KMS-11 (cell line): ENCODE measurements around the gene COG8.

Source experiments
- H2AFZ ChIP-seq: fragments of 200-600 bp; sonication (generic); 2 replicates; pipeline ENCODE4 v1.6.1; 2016; ENCODE audit warnings: antibody characterized with exemption, mixed run types, low read depth
- H3K27ac ChIP-seq: fragments of 200-600 bp; sonication (generic); 2 replicates; pipeline ENCODE4 v1.6.1; 2016; ENCODE audit warnings: mild to moderate bottlenecking, mixed run types
- H3K27me3 ChIP-seq: fragments of 200-600 bp; sonication (generic); 2 replicates; pipeline ENCODE4 v1.6.1; 2017; ENCODE audit warnings: mild to moderate bottlenecking, low read depth, mixed run types, moderate library complexity; ENCODE audit not compliant: insufficient read depth
- H3K36me3 ChIP-seq: fragments of 200-600 bp; sonication (generic); 2 replicates; pipeline ENCODE4 v1.6.1; 2017; ENCODE audit warnings: mild to moderate bottlenecking, mixed run types; ENCODE audit not compliant: insufficient read depth
- H3K4me1 ChIP-seq: fragments of 200-600 bp; sonication (generic); 2 replicates; pipeline ENCODE4 v1.6.1; 2016; ENCODE audit warnings: mild to moderate bottlenecking, low read depth, mixed run types; ENCODE audit not compliant: poor library complexity, severe bottlenecking
- H3K4me2 ChIP-seq: fragments of 200-600 bp; sonication (generic); 2 replicates; pipeline ENCODE4 v1.7.0; 2016; ENCODE audit warnings: mild to moderate bottlenecking, mixed run types
- H3K4me3 ChIP-seq: fragments of 200-600 bp; sonication (generic); IDR thresholded peaks from 2 replicates; pipeline ENCODE4 v1.6.1; 2017; ENCODE audit warnings: low read depth, low read length, mixed read lengths; ENCODE audit not compliant: insufficient read depth
- H3K79me2 ChIP-seq: fragments of 200-600 bp; sonication (generic); 2 replicates; pipeline ENCODE4 v1.6.1; 2016; ENCODE audit warnings: low read depth, mixed run types; ENCODE audit not compliant: insufficient read depth
- H3K9ac ChIP-seq: fragments of 200-600 bp; sonication (generic); 2 replicates; pipeline ENCODE4 v1.6.1; 2016; ENCODE audit warnings: mild to moderate bottlenecking, mixed run types
- H4K20me1 ChIP-seq: fragments of 200-600 bp; sonication (generic); 2 replicates; pipeline ENCODE4 v1.6.1; 2016; ENCODE audit warnings: mild to moderate bottlenecking, mixed run types; ENCODE audit not compliant: insufficient read depth
- CTCF ChIP-seq: fragments of 200-600 bp; sonication (generic); conservative IDR thresholded peaks from 2 replicates; pipeline ENCODE4 v1.6.1; 2017; ENCODE audit warnings: low read depth, mild to moderate bottlenecking, antibody characterized with exemption, low read length, moderate library complexity, mixed read lengths

COG8 gene

GRCh38 chr16:69324585-69325253 lies 14.6 kb downstream of the COG8 start:
- Histone ChIP-seq H4K20me1 (no peaks in the 10 kb centered on the region), H3K4me3 (no peak overlapping the region), H2AFZ (no peak overlapping the region), H3K27me3 (no peaks in the 10 kb centered on the region), H3K27ac (no peak overlapping the region), H3K79me2 (peaks cover 48% of the 10 kb centered on the region), H3K36me3 (no peaks in the 10 kb centered on the region; the same call in 1 of the 2 replicates), H3K4me1 (peaks cover 34% of the 10 kb centered on the region), H3K4me2 (no peak overlapping the region), H3K9ac (no peak overlapping the region)
- TF ChIP-seq CTCF, result no peak

GRCh38 chr16:69324013-69324531 lies 15.3 kb downstream of the COG8 start:
- H3K9ac ChIP-seq, result no peak overlapping the region
- peaks cover 30% of the 10 kb centered on the region for H3K4me1 ChIP-seq
- H4K20me1 ChIP-seq, result no peaks in the 10 kb centered on the region
- no peak for TF ChIP-seq CTCF
- H3K4me2 ChIP-seq, result no peak overlapping the region
- H3K79me2 ChIP-seq, result peaks cover 41% of the 10 kb centered on the region
- H2AFZ ChIP-seq, result no peak overlapping the region
- no peaks in the 10 kb centered on the region; the same call in none of the 2 replicates for H3K36me3 ChIP-seq
- H3K27me3 ChIP-seq, result no peaks in the 10 kb centered on the region
- no peak overlapping the region for H3K4me3 ChIP-seq
- H3K27ac ChIP-seq, result no peak overlapping the region

- H3K36me3 ChIP-seq, result no peaks in the 10 kb centered on the region; the same call in none of the 2 replicates
- no peak for TF ChIP-seq CTCF
Observed at GRCh38 chr16:69323415-69323814, 15.9 kb downstream of the COG8 start.

GRCh38 chr16:69322343-69322742 lies 17.0 kb downstream of the COG8 start:
- Histone ChIP-seq H3K36me3 (no peaks in the 10 kb centered on the region; the same call in 1 of the 2 replicates), H2AFZ (no peak overlapping the region), H3K27ac (no peak overlapping the region), H3K4me2 (no peak overlapping the region), H3K27me3 (no peaks in the 10 kb centered on the region), H4K20me1 (no peaks in the 10 kb centered on the region), H3K9ac (no peak overlapping the region), H3K4me1 (peaks cover 12% of the 10 kb centered on the region), H3K79me2 (peaks cover 24% of the 10 kb centered on the region; the same call in 1 of the 2 replicates), H3K4me3 (no peak overlapping the region)
- no peak for TF ChIP-seq CTCF

More at GRCh38 chr16:69323415-69323814, 15.9 kb downstream of the COG8 start:
- H4K20me1 ChIP-seq, result no peaks in the 10 kb centered on the region
- no peaks in the 10 kb centered on the region for H3K27me3 ChIP-seq
- H3K4me1 ChIP-seq, result peaks cover 23% of the 10 kb centered on the region
- H2AFZ ChIP-seq, result no peak overlapping the region
- H3K4me2 ChIP-seq, result no peak overlapping the region
- H3K27ac ChIP-seq, result no peak overlapping the region
- peaks cover 35% of the 10 kb centered on the region for H3K79me2 ChIP-seq
- H3K9ac ChIP-seq, result no peak overlapping the region
- no peak overlapping the region for H3K4me3 ChIP-seq
